LoVo (cell line): ENCODE data around the gene MIB2.

Experiments
- DNase-seq: peaks from one replicate; pipeline ENCODE4 v3.0.0-alpha.2; 2016; ENCODE audit warnings: low spot score

Gene MIB2

GRCh38 chr1:1614204-1614953 is 921 bp upstream of the MIB2 start:
- peak; percentile 8 for DNase-seq

GRCh38 chr1:1614954-1615255 is 395 bp upstream of the MIB2 start:
- DNase-seq: no peak

- peak; percentile 38 for DNase-seq
These were observed 918 bp downstream of the MIB2 start for GRCh38 chr1:1616045-1616790.

DNA sequence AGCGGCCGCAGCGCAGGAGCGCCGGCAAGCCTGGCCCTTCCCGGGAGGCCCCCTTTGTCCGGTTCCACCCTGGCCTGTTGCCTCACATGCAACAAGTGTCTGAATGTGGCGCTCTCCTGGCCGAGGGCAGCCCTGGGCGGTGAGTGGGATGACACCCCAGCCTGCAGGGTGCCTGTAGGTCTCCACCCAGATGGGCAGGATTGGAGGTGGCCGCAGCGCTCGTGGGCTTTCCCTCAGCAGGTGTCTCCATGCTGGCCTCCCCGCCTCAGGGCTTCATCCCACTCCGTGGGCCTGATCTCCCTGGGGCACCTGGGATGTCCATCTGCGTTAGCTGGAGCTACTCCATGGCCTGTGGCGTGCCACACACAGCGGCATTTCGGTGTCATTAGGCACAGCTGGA is 1.5 kb downstream of the MIB2 start:
- DNase-seq: no peak

- no peak for DNase-seq
These were observed 2.2 kb downstream of the MIB2 start for GRCh38 chr1:1617516-1617915.

GRCh38 chr1:1617925-1618324 is 2.6 kb downstream of the MIB2 start:
- DNase-seq: no peak

- DNase-seq: no peak
These were observed 3.2 kb downstream of the MIB2 start for GRCh38 chr1:1618396-1619068.

GRCh38 chr1:1619917-1620361 is 4.6 kb downstream of the MIB2 start:
- no peak for DNase-seq

- DNase-seq: no peak
These were observed 5.3 kb downstream of the MIB2 start for GRCh38 chr1:1620433-1621139.

GRCh38 chr1:1621173-1622009 is 6.1 kb downstream of the MIB2 start:
- DNase-seq: no peak

DNA sequence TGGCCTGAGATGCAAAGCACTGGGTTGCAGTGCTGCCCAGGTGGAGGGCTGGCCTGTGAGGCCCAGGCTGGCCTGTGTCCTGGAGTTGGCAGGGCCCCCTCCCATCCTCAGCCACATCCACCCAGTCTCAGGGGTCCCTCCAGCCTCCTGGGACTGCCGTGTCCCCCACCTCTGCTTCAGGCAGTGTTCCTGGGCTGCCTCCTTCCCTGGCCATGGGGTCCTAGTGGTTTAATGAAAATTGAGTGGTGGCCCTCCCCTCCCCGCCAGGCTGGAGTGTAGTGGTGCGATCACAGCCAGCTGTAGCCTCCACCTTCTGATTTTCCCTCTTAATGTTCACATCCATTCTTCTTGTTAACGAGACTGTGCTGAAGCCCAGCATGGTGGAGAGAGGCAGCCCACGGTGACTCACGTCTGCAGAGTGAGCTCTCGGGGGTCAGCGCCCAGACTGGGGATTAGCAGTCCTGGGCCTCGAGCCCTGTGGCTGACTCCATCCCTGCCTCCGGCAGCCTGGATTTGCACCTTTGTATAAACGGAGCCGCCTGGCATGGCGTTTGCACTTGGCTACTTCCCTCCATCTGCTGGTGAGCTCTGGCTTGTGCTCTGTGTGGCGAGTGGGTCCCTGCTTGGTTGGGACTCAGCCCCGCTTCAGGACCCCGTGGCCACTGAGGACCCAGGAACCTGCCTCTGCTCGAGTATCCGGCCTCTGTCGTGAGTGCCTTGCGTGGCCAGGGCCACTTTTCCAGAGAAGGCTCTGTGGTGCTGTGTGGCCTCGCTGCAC is 6.9 kb downstream of the MIB2 start:
- no peak for DNase-seq

DNA sequence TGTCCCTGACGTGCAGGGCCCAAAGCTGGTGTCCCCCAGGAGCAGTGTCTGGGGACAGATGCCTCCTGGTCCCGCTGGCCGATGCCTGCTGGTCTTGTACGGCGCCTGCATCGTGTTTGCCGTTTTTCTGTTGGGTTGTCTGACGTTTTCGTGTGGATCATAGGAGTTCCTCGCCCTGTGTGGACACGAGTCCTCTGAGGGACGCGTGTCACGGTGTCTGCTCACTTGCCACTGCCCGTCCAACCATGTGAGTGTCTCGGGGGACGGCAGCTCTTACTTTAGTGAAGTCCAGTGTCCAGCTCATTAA is 7.4 kb downstream of the MIB2 start:
- no peak for DNase-seq

- no peak for DNase-seq
These were observed 7.9 kb downstream of the MIB2 start for GRCh38 chr1:1623181-1623630.

DNA sequence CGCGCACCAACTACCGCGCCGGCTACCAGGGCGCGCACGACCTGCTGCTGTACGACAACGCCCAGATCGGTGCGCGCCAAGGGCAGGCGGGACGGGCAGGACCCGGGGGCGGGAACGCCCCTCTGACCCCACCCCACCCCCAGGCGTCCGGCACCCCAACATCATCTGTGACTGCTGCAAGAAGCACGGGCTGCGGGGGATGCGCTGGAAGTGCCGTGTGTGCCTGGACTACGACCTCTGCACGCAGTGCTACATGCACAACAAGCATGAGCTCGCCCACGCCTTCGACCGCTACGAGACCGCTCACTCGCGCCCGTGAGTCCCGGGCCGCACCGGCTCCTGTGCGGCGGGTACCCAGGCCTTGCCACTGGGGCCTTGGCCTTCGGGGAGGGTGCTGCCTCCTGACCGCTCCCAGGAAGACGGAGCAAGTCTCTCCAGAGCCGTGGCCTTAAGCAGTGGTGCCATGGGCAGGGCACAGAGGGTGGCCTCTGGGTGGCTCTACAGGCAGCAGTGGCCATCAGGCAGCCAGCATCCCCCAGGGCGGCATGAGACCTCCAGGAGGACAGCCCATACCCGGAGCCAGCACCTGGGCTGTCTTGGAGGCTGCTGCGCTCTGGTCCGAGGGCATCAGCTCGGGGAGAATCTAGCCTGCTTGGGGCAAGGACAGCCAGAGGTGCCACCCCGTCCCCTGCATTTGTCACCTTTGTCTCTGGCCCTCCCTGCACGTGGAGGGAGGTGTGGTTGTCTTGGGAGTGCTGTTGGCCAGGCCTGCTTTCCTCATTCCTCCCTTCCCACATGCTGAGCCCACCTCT is 8.5 kb downstream of the MIB2 start:
- no peak for DNase-seq

DNA sequence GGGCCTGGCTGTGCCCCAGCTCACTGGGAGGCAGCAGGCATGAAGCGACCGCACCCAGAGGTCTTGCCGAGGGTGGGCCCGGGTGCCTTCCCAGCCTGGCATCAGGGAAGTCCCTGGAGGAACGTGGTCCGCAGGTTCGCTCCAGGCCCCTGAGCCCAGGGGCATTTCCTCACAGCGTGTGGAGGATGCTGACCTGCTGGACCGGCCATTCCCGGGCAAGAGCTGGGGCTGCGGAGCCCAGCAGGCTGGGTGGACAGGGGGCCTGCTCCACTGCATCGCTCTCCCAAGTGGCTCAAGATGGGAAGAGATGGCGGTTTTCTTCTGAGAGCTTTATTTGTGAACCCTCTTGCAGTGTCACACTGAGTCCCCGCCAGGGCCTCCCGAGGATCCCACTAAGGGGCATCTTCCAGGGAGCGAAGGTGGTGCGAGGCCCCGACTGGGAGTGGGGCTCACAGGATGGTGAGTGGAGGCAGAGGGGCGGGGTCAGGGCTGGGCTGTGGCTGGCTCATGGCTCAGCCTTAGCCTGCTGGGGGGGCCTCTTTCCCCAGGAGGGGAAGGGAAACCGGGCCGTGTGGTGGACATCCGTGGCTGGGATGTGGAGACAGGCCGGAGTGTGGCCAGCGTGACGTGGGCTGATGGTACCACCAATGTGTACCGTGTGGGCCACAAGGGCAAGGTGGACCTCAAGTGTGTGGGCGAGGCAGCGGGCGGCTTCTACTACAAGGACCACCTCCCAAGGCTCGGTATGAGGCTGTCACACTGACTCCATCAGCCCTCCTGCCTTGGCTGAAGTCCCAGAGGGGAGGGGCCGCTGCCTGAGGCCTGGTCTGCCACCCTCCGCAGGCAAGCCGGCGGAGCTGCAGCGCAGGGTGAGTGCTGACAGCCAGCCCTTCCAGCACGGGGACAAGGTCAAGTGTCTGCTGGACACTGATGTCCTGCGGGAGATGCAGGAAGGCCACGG is 9.4 kb downstream of the MIB2 start:
- DNase-seq: no peak

- no peak for DNase-seq
These were observed 10.1 kb downstream of the MIB2 start for GRCh38 chr1:1625404-1625775.

GRCh38 chr1:1625824-1626206 is 10.5 kb downstream of the MIB2 start:
- DNase-seq: no peak

DNA sequence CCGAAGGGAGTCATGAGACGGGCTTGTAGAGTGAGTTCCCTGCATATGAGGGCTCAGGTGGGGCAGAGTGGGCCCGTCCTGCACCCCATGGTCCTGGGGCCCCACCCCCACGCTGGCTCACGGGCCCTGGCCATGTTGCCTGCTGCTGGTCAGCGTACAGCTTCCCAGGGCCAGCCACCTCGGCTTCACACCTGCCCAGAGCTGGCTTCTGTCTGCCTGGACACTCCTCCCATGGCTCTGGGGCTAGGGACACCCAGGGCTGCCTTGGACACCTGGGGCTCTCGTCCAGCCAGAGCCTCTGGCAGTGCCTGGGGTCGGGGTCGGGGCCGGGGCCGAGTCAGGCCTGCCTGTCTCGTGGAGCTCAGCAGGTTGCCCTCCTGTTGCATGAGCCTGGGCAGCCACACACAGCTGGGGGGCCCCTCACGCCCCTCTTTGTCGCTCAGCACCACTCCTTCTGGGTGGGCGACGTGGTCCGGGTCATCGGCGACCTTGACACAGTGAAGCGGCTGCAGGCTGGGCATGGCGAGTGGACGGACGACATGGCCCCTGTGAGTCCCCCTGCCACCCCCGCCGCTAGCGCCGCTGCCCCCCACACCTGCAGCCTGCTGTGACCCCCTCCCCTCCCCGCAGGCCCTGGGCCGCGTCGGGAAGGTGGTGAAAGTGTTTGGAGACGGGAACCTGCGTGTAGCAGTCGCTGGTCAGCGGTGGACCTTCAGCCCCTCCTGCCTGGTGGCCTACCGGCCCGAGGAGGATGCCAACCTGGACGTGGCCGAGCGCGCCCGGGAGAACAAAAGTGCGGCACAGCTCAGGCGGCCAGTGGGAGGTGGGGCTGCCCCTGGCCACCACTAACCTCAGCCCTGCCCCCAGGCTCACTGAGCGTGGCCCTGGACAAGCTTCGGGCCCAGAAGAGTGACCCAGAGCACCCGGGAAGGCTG is 11.2 kb downstream of the MIB2 start:
- DNase-seq: no peak
